ENCODE results near the gene CELSR2. TPM values are rescaled to one million over a fixed set of nuclear protein-coding genes. Genes with fewer than 3 reads are reported as not detected.
A peak's percentile ranks its signal among the peaks of the same experiment; 100 is the strongest.
"Not testable (repeated sequence)": the region's sequence is repeated elsewhere in the genome, so short reads cannot be mapped to it uniquely, and the experiment has no call there.

Gene CELSR2
- total and polyA plus RNA-seq, 7 donors: 0.69 to 12.5 (median 6.9) TPM

DNA sequence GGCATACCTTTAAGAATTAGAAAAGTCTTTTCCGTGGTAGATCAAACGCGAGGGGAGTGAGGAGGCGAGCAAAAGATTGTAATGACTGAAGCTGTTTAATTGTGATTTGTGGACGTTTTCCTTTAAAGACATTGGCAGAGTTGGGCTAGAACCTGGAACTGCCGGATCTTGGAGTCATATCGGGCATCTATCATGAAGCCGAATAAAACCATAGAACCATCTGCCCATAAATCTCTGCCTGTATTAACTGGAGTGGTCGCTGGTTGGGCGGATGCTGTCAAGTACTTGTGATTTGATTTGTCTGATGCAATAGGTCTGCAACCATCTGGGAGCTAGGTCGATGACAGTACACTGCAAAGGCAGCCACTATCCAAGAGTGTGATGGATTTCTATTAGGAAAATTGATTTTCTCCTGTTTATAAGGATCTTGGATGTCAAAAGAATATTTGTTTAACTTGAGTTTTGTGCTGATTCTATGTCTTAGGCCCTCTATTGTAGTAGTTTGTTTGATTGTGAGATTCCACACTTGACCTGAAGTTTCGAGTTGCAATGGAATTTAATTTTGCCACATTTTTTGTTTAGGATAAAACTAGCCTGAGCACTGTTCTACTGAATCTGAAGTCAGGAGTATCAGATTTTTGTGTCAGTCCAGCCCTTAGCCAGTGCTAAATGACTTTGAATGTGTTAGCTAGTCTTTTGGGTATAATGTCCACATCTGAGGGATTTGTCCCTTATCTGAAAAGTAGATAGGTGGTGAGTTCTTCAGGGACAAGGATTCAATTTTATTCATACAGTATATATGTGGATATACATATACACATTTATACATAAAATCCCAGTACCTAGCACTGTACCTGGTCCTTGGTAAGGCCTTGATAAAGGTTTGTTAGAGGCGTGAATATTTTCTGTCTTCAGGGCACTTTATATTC lies 34.4 kb upstream of the CELSR2 start:
- H3K9me3 ChIP-seq: no peaks in the 10 kb centered on the region
- ATAC-seq (peak; percentile 77 to 88 (median 80)), DNase-seq (peak; percentile 49 to 63)
- intact Hi-C loops (cut with DNase I): loop anchor here in 1 of 2 donors (5.0 kb wide), 1 partner anchor 113 kb away; no protein-coding TSS in a partner anchor
- 8 to 12% (median 9%) methylated on average over 13 of the region's 13 CpGs for WGBS, 3 donors
- no peaks in the 10 kb centered on the region for H3K27me3 ChIP-seq (ENCODE audit: insufficient read depth in 3 of 3, low read length in 2 of 3)
- H3K27ac ChIP-seq: peak overlapping the region; percentile 89
- H3K4me3 ChIP-seq: peak overlapping the region; percentile 91
- H3K36me3 ChIP-seq (ENCODE audit: insufficient read depth in 1 of 2, low read depth in 1 of 2): peaks cover 0 to 6% of the 10 kb centered on the region in 2 donors
- no peak for TF ChIP-seq CTCF (IDR thresholded peaks at IDR 0.05)
- H3K4me1 ChIP-seq: peaks cover 18% of the 10 kb centered on the region

- DNase-seq (no peak), ATAC-seq (no peak)
- H3K4me3 ChIP-seq: no peak overlapping the region
- TF ChIP-seq CTCF (IDR thresholded peaks at IDR 0.05): no peak
- H3K4me1 ChIP-seq: peaks cover 18% of the 10 kb centered on the region
- H3K27ac ChIP-seq: peak overlapping the region; percentile 58
- H3K36me3 ChIP-seq (ENCODE audit: insufficient read depth in 1 of 2, low read depth in 1 of 2): peaks cover 0 to 12% of the 10 kb centered on the region in 2 donors
- no peaks in the 10 kb centered on the region for H3K9me3 ChIP-seq
- no peaks in the 10 kb centered on the region for H3K27me3 ChIP-seq (ENCODE audit: insufficient read depth in 3 of 3, low read length in 2 of 3)
- intact Hi-C loops (cut with DNase I): no loop called here
- 92 to 95% (median 94%) methylated on average over 4 of the region's 4 CpGs for WGBS, 3 donors
Measured at GRCh38 chr1:109216662-109217061, 32.7 kb upstream of the CELSR2 start.

DNA sequence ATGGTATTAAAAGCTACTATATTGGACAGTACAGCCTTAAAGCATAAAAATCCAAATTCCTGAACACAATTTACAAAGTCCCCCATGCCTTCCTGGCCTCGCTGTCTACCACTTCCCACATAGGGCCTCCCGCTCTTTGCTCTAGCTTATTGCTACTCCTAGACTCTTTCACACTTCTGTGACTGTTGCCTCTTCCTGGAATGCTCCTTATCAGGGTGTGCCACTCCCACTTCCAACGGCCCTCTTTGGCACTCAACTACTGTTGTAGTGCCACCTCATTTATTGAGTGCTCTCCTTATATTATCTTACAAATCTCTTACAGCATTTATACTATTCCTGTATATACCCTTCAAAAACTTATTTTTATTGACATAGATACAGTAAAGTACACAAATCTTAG lies 30.8 kb upstream of the CELSR2 start:
- no peak for TF ChIP-seq CTCF (IDR thresholded peaks at IDR 0.05)
- ATAC-seq: no peak
- 64 to 69% (median 68%) methylated on average over 3 of the region's 3 CpGs for WGBS, 3 donors

DNA sequence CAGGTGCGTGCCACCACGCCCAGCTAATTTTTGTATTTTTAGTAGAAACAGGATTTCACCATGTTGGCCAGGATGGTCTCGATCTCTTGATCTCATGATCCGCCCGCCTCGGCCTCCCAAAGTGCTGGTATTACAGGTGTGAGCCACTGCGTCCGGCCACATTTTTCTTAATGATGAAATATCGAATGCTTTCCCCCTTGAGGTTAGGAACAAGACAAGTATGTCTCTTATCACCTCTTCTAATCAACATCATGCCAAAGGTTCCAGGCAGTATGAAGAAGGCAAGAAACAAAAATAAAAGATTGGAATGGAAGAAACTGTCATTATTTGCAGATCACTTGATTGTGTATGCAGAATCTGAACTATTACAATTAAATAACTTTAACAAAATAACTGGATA lies 28.1 kb upstream of the CELSR2 start:
- H3K27me3 ChIP-seq (ENCODE audit: insufficient read depth in 3 of 3, low read length in 2 of 3); DNase-seq; intact Hi-C loops (cut with DNase I); H3K4me3 ChIP-seq; H3K9me3 ChIP-seq; H3K27ac ChIP-seq; H3K4me1 ChIP-seq; ATAC-seq: not testable (repeated sequence)
- WGBS, 3 donors: 95 to 98% (median 96%) methylated on average over 9 of the region's 9 CpGs
- H3K36me3 ChIP-seq (ENCODE audit: insufficient read depth in 1 of 2, low read depth in 1 of 2): peaks cover 0 to 25% of the 10 kb centered on the region in 2 donors

More for the DNA sequence above, 30.8 kb upstream of the CELSR2 start:
- intact Hi-C loops (cut with DNase I): no loop called here
- Histone ChIP-seq H3K27me3 (ENCODE audit: insufficient read depth in 3 of 3, low read length in 2 of 3) (no peaks in the 10 kb centered on the region), H3K4me1 (peaks cover 18% of the 10 kb centered on the region), H3K9me3 (no peaks in the 10 kb centered on the region), H3K36me3 (ENCODE audit: insufficient read depth in 1 of 2, low read depth in 1 of 2) (peaks cover 0 to 14% of the 10 kb centered on the region in 2 donors), H3K27ac (no peak overlapping the region), H3K4me3 (no peak overlapping the region)
- no peak for DNase-seq

GRCh38 chr1:109225308-109225707 lies 24.0 kb upstream of the CELSR2 start:
- intact Hi-C loops (cut with DNase I): no loop called here
- Histone ChIP-seq H3K27ac (no peak overlapping the region), H3K36me3 (ENCODE audit: insufficient read depth in 1 of 2, low read depth in 1 of 2) (peaks cover 9 to 58% of the 10 kb centered on the region in 2 donors), H3K4me1 (no peaks in the 10 kb centered on the region), H3K9me3 (no peaks in the 10 kb centered on the region), H3K4me3 (no peak overlapping the region), H3K27me3 (ENCODE audit: insufficient read depth in 3 of 3, low read length in 2 of 3) (no peaks in the 10 kb centered on the region)
- WGBS, 3 donors: 75 to 84% (median 81%) methylated on average over 3 of the region's 3 CpGs
- no peak for TF ChIP-seq CTCF (IDR thresholded peaks at IDR 0.05)
- ATAC-seq: no peak
- DNase-seq: no peak
